GM23338 (cell line): ENCODE measurements around the gene BATF2.

Experiments used
- CREB1 ChIP-seq: fragments of 250-450 bp; sonication (Bioruptor Pico); IDR thresholded peaks from 2 replicates; pipeline ENCODE4 v1.5.0; 2020; ENCODE audit warnings: low read depth, mild to moderate bottlenecking, moderate library complexity
- ETS1 ChIP-seq: IDR thresholded peaks from 2 replicates; pipeline ENCODE4 v1.6.1; 2016; ENCODE audit warnings: antibody characterized with exemption
- EZH2 ChIP-seq: fragments of 200-600 bp; sonication (generic); IDR thresholded peaks from one replicate; pipeline ENCODE4 v1.8.0; 2017; ENCODE audit warnings: antibody characterized with exemption, mild to moderate bottlenecking, low read depth; ENCODE audit not compliant: unreplicated experiment
- JUNB ChIP-seq: IDR thresholded peaks from one replicate; pipeline ENCODE4 v1.6.1; 2016; ENCODE audit warnings: antibody characterized with exemption; ENCODE audit not compliant: unreplicated experiment
- POLR2AphosphoS5 ChIP-seq: IDR thresholded peaks from 2 replicates; pipeline ENCODE4 v1.6.1; 2016; ENCODE audit warnings: antibody characterized with exemption, low read depth
- REST ChIP-seq: IDR thresholded peaks from one replicate; pipeline ENCODE4 v1.6.1; 2018; ENCODE audit warnings: antibody characterized with exemption; ENCODE audit not compliant: unreplicated experiment
- STAT1 ChIP-seq: IDR thresholded peaks from one replicate; pipeline ENCODE4 v1.6.1; 2016; ENCODE audit warnings: antibody characterized with exemption; ENCODE audit not compliant: unreplicated experiment
- ZNF331 ChIP-seq: fragments of 250-450 bp; sonication (Bioruptor Pico); IDR thresholded peaks from 2 replicates; pipeline ENCODE4 v1.5.0; 2020; ENCODE audit warnings: low read depth, mild to moderate bottlenecking, moderate library complexity
- TF ChIP-seq, protein P1 (sequence below), 2 experiments: fragments of 200-600 bp in 1 of 2; sonication (generic) in 1 of 2; conservative IDR thresholded peaks; 2 replicates each; pipeline versions ENCODE4 v1.5.1 to v1.6.1; 2016 to 2017; ENCODE audit warnings: antibody characterized with exemption in 2 of 2, low read depth in 2 of 2, mild to moderate bottlenecking in 2 of 2, moderate library complexity in 1 of 2

DNA sequence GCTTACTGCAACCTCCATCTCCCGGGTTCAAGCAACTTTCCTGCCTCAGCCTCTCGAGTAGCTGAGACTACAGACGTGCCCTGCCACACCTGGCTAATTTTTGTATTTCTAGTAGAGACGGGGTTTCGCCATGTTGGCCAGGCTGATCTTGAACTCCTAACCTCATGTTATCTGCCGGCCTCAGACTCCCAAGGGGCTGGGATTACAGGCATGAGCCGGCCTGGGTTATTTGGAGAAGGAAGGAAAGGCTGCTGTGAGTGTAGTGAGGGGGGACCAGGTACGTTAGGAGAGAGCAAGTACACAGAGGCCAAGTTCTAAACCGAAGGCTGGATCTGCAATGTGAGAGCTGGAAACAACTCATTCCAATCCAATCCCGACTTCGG, 453 bp downstream of the BATF2 start:
- TF ChIP-seq, protein P1, sequence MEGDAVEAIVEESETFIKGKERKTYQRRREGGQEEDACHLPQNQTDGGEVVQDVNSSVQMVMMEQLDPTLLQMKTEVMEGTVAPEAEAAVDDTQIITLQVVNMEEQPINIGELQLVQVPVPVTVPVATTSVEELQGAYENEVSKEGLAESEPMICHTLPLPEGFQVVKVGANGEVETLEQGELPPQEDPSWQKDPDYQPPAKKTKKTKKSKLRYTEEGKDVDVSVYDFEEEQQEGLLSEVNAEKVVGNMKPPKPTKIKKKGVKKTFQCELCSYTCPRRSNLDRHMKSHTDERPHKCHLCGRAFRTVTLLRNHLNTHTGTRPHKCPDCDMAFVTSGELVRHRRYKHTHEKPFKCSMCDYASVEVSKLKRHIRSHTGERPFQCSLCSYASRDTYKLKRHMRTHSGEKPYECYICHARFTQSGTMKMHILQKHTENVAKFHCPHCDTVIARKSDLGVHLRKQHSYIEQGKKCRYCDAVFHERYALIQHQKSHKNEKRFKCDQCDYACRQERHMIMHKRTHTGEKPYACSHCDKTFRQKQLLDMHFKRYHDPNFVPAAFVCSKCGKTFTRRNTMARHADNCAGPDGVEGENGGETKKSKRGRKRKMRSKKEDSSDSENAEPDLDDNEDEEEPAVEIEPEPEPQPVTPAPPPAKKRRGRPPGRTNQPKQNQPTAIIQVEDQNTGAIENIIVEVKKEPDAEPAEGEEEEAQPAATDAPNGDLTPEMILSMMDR (conservative IDR thresholded peaks at IDR 0.05; ENCODE audit: low read depth in 2 of 2) = no peak
- no peak for TF ChIP-seq CREB1 (CRISPR knock-in tag)
- no peak for TF ChIP-seq STAT1
- no peak for TF ChIP-seq ETS1
- TF ChIP-seq EZH2 = no peak
- TF ChIP-seq POLR2AphosphoS5 = no peak
- TF ChIP-seq JUNB = no peak
- no peak for TF ChIP-seq REST
- no peak for TF ChIP-seq ZNF331 (CRISPR knock-in tag)
